Activated B cell treated with CpG ODN at 0.5 μM for 24 hours (primary cell): Measurements from ENCODE around the gene FANCL. TPM values are rescaled to one million over a fixed set of nuclear protein-coding genes. Genes with fewer than 3 reads are reported as not detected.
"Not testable (repeated sequence)": the region's sequence is repeated elsewhere in the genome, so short reads cannot be mapped to it uniquely, and the experiment has no call there.

ENCODE experiments used
- ATAC-seq: fragments of 200-7000 bp; cut with Tn5 transposase; one replicate; pipeline ENCODE4 v1.10.0; 2021; ENCODE audit warnings: low read depth, mild to moderate bottlenecking, moderate library complexity
- CTCF ChIA-PET: fragments of 350-600 bp; sonication (Branson Sonifier 250); formaldehyde crosslinking; loops from one replicate; lab custom pipeline; 2021; ENCODE audit warnings: antibody characterized with exemption; lab: Charles Lee
- POLR2A ChIA-PET: fragments of 350-600 bp; sonication (Branson Sonifier 250); formaldehyde crosslinking; loops from one replicate; lab custom pipeline; 2021; ENCODE audit warnings: antibody characterized with exemption; lab: Charles Lee
- DNase-seq: peaks from one replicate; pipeline ENCODE4 v3.0.0; 2022
- H3K27ac Mint-ChIP-seq: one replicate; pipeline ENCODE4 v1.8.0; 2020; ENCODE audit warnings: mixed read lengths
- H3K27me3 Mint-ChIP-seq: one replicate; pipeline ENCODE4 v1.8.0; 2021; ENCODE audit warnings: mixed read lengths
- H3K36me3 Mint-ChIP-seq: one replicate; pipeline ENCODE4 v1.8.0; 2021; ENCODE audit warnings: low read depth, mixed read lengths
- H3K4me1 Mint-ChIP-seq: one replicate; pipeline ENCODE4 v1.8.0; 2021; ENCODE audit warnings: mixed read lengths
- H3K4me3 Mint-ChIP-seq: one replicate; pipeline ENCODE4 v1.8.0; 2020; ENCODE audit warnings: mild to moderate bottlenecking, mixed read lengths
- H3K9me3 Mint-ChIP-seq: one replicate; pipeline ENCODE4 v1.8.0; 2020; ENCODE audit warnings: mixed read lengths
- CTCF ChIP-seq: fragments of 200-600 bp; IDR thresholded peaks from one replicate; pipeline ENCODE4 v1.8.0; 2022; ENCODE audit warnings: antibody characterized with exemption, mild to moderate bottlenecking
- intact Hi-C: fragments of 100-400 bp; cut with micrococcal nuclease; formaldehyde crosslinking; loops from one replicate; pipeline ENCODE4 v1.15.1; 2024
- total RNA-seq: library from RNA; stranded (reverse); gene quantifications from 2 replicates; pipeline ENCODE4 v1.2.3, GENCODE V29; 2022

Gene FANCL
- total RNA-seq, 1 donor from 2014 or later = 18.4 TPM

- ATAC-seq = no peak
- ChIA-PET CTCF (no interaction called here), POLR2A (no interaction called here)
- Mint-ChIP-seq H3K9me3 (no peaks in the 10 kb centered on the region), H3K27me3 (no peaks in the 10 kb centered on the region), H3K4me1 (no peaks in the 10 kb centered on the region), H3K27ac (no peak overlapping the region), H3K4me3 (no peak overlapping the region), H3K36me3 (peaks cover 11% of the 10 kb centered on the region)
- intact Hi-C loops = no loop called here
- TF ChIP-seq CTCF = no peak
- no peak for DNase-seq
Observed at GRCh38 chr2:58195662-58196061, 45.5 kb downstream of the FANCL start.

GRCh38 chr2:58194458-58194857 is 46.7 kb downstream of the FANCL start:
- POLR2A ChIA-PET = no interaction called here
- Mint-ChIP-seq H3K4me3 (no peak overlapping the region), H3K9me3 (no peaks in the 10 kb centered on the region), H3K27me3 (no peaks in the 10 kb centered on the region), H3K27ac (no peak overlapping the region), H3K4me1 (no peaks in the 10 kb centered on the region), H3K36me3 (peaks cover 7% of the 10 kb centered on the region)
- intact Hi-C loops = no loop called here
- no peak for TF ChIP-seq CTCF
- CTCF ChIA-PET = no interaction called here
- no peak for ATAC-seq
- no peak for DNase-seq

GRCh38 chr2:58187022-58187421 is 54.1 kb downstream of the FANCL start:
- H3K27me3 Mint-ChIP-seq, intact Hi-C loops, H3K4me1 Mint-ChIP-seq, CTCF ChIA-PET, DNase-seq, H3K9me3 Mint-ChIP-seq, POLR2A ChIA-PET, H3K4me3 Mint-ChIP-seq, ATAC-seq, H3K27ac Mint-ChIP-seq: not testable (repeated sequence)
- peaks cover 12% of the 10 kb centered on the region for H3K36me3 Mint-ChIP-seq

- Mint-ChIP-seq H3K4me1 (no peaks in the 10 kb centered on the region), H3K9me3 (peaks cover 2% of the 10 kb centered on the region), H3K4me3 (no peak overlapping the region), H3K27me3 (no peaks in the 10 kb centered on the region), H3K27ac (no peak overlapping the region), H3K36me3 (peaks cover 12% of the 10 kb centered on the region)
- ChIA-PET CTCF (no interaction called here), POLR2A (no interaction called here)
- TF ChIP-seq CTCF = no peak
- intact Hi-C loops = no loop called here
- ATAC-seq (no peak), DNase-seq (no peak)
Observed at GRCh38 chr2:58186501-58186900, 54.6 kb downstream of the FANCL start.

GRCh38 chr2:58182527-58182926 is 58.6 kb downstream of the FANCL start:
- Mint-ChIP-seq H3K4me3 (no peak overlapping the region), H3K9me3 (peaks cover 8% of the 10 kb centered on the region), H3K27ac (no peak overlapping the region), H3K4me1 (no peaks in the 10 kb centered on the region), H3K27me3 (no peaks in the 10 kb centered on the region), H3K36me3 (peaks cover 14% of the 10 kb centered on the region)
- intact Hi-C loops = no loop called here
- POLR2A ChIA-PET = no interaction called here
- ATAC-seq (no peak), DNase-seq (no peak)
- CTCF ChIA-PET = no interaction called here
- TF ChIP-seq CTCF = no peak

GRCh38 chr2:58180635-58181034 is 60.5 kb downstream of the FANCL start:
- H3K4me3 Mint-ChIP-seq = no peak overlapping the region
- ATAC-seq = no peak
- peaks cover 6% of the 10 kb centered on the region for H3K9me3 Mint-ChIP-seq
- no peak for TF ChIP-seq CTCF
- ChIA-PET POLR2A (no interaction called here), CTCF (no interaction called here)
- H3K27me3 Mint-ChIP-seq = no peaks in the 10 kb centered on the region
- no peak for DNase-seq
- peaks cover 10% of the 10 kb centered on the region for H3K36me3 Mint-ChIP-seq
- H3K27ac Mint-ChIP-seq = no peak overlapping the region
- intact Hi-C loops = no loop called here
- H3K4me1 Mint-ChIP-seq = no peaks in the 10 kb centered on the region

- H3K9me3 Mint-ChIP-seq, H3K27ac Mint-ChIP-seq, CTCF ChIA-PET, H3K4me3 Mint-ChIP-seq, H3K4me1 Mint-ChIP-seq, DNase-seq, H3K27me3 Mint-ChIP-seq, POLR2A ChIA-PET, intact Hi-C loops, ATAC-seq: not testable (repeated sequence)
- peaks cover 12% of the 10 kb centered on the region for H3K36me3 Mint-ChIP-seq
Observed at GRCh38 chr2:58180175-58180574, 61.0 kb downstream of the FANCL start.

- H3K4me3 Mint-ChIP-seq, POLR2A ChIA-PET, H3K4me1 Mint-ChIP-seq, ATAC-seq, CTCF ChIA-PET, DNase-seq, intact Hi-C loops, H3K27me3 Mint-ChIP-seq, H3K27ac Mint-ChIP-seq: not testable (repeated sequence)
- Mint-ChIP-seq H3K9me3 (peaks cover 14% of the 10 kb centered on the region), H3K36me3 (peaks cover 28% of the 10 kb centered on the region)
Observed at GRCh38 chr2:58177187-58177586, 63.9 kb downstream of the FANCL start.
